Tibial nerve (tissue), 4 donors: ENCODE results near the gene DDIT3. TPM values are rescaled to one million over a fixed set of nuclear protein-coding genes. Genes with fewer than 3 reads are reported as not detected.
"Not testable (repeated sequence)": the region's sequence is repeated elsewhere in the genome, so short reads cannot be mapped to it uniquely, and the experiment has no call there.

Experiments used
- DNase-seq, 2 donors: peaks; one replicate each; pipeline ENCODE4 v3.0.0-alpha.2; 2019; ENCODE audit warnings: low spot score in 2 of 2
- H3K27ac ChIP-seq, 4 donors: fragments of 200-600 bp; sonication (generic) in 3 of 4; one replicate each; pipeline ENCODE4 v1.5.1; 2017 to 2019; ENCODE audit warnings: mild to moderate bottlenecking in 1 of 4
- H3K27me3 ChIP-seq, 2 donors: fragments of 200-600 bp; sonication (generic) in 1 of 2; one replicate each; pipeline versions ENCODE4 v1.5.1 to v1.6.0; 2017 to 2019
- H3K36me3 ChIP-seq, 3 donors: fragments of 200-600 bp; sonication (generic); one replicate each; pipeline ENCODE4 v1.5.1; 2018 to 2019
- H3K4me1 ChIP-seq, 4 donors: fragments of 200-600 bp; sonication (generic) in 3 of 4; one replicate each; pipeline ENCODE4 v1.5.1; 2017 to 2019
- H3K4me3 ChIP-seq, 4 donors: fragments of 200-600 bp; sonication (generic) in 3 of 4; one replicate each; pipeline ENCODE4 v1.5.1; 2017 to 2019; ENCODE audit warnings: mild to moderate bottlenecking in 1 of 4, moderate library complexity in 1 of 4
- H3K9me3 ChIP-seq, 4 donors: fragments of 200-600 bp; sonication (generic) in 3 of 4; one replicate each; pipeline ENCODE4 v1.5.1; 2017 to 2019
- CTCF ChIP-seq, 5 experiments: fragments of 200-600 bp in 3 of 5; fragments of 450-650 bp in 2 of 5; sonication (generic) in 3 of 5; IDR thresholded peaks; one replicate each; pipeline ENCODE4 v1.5.1; 2016 to 2019; ENCODE audit warnings: antibody characterized with exemption in 5 of 5, mild to moderate bottlenecking in 3 of 5, moderate library complexity in 2 of 5
- EP300 ChIP-seq, 2 donors: sonication (generic); formaldehyde crosslinking; IDR thresholded peaks; one replicate each; pipeline ENCODE4 v1.6.1; 2017; ENCODE audit warnings: antibody characterized with exemption in 2 of 2, mild to moderate bottlenecking in 1 of 2
- POLR2A ChIP-seq, 2 donors: fragments of 450-650 bp; IDR thresholded peaks; one replicate each; pipeline ENCODE4 v1.6.1; 2017; ENCODE audit warnings: antibody characterized with exemption in 2 of 2, mild to moderate bottlenecking in 2 of 2, moderate library complexity in 2 of 2
- WGBS, 2 donors: methylation state at CpG; one replicate each; pipeline ENCODE4 v1.1.5; 2018; 5-methylcytosine and 5-hydroxymethylcytosine counted together
- total RNA-seq, 4 donors: library from RNA; depleted of rRNA; stranded (reverse); fragments of >200 nt; gene quantifications; one replicate each; pipeline ENCODE4 v1.1.0, GENCODE V29; 2016

DDIT3 gene
- total RNA-seq, 4 donors from 2014 or later, result 35.2 to 49.2 (median 42.1) TPM

- Histone ChIP-seq H3K4me1 (no peaks in the 10 kb centered on the region), H3K9me3 (no peaks in the 10 kb centered on the region), H3K27me3 (peaks cover 0 to 14% of the 10 kb centered on the region in 2 donors), H3K27ac (no peak overlapping the region), H3K36me3 (peaks cover 0 to 4% (median 0%) of the 10 kb centered on the region in 3 donors), H3K4me3 (no peak overlapping the region)
- no peak for DNase-seq
- WGBS, 2 donors, result 66 to 68% methylated on average over 4 of the region's 4 CpGs
- no peak for TF ChIP-seq POLR2A (IDR thresholded peaks at IDR 0.05)
- no peak for TF ChIP-seq CTCF (IDR thresholded peaks at IDR 0.05)
- no peak for TF ChIP-seq EP300 (IDR thresholded peaks at IDR 0.05)
Observed at GRCh38 chr12:57563358-57563757, 43.0 kb upstream of the DDIT3 start.

- H3K36me3 ChIP-seq, H3K4me1 ChIP-seq, H3K27me3 ChIP-seq, H3K9me3 ChIP-seq, H3K27ac ChIP-seq, DNase-seq, H3K4me3 ChIP-seq: not testable (repeated sequence)
- WGBS, 2 donors, result 55 to 76% methylated on average over 1 of the region's 1 CpG
Observed at GRCh38 chr12:57561117-57561516, 40.8 kb upstream of the DDIT3 start.

GRCh38 chr12:57560516-57560915 lies 40.2 kb upstream of the DDIT3 start:
- H3K4me1 ChIP-seq, result no peaks in the 10 kb centered on the region
- peaks cover 0 to 5% of the 10 kb centered on the region in 2 donors for H3K27me3 ChIP-seq

GRCh38 chr12:57558864-57559263 lies 38.5 kb upstream of the DDIT3 start:
- DNase-seq, result no peak
- Histone ChIP-seq H3K27ac (no peak overlapping the region), H3K4me1 (no peaks in the 10 kb centered on the region), H3K27me3 (no peaks in the 10 kb centered on the region), H3K4me3 (no peak overlapping the region), H3K9me3 (no peaks in the 10 kb centered on the region), H3K36me3 (no peaks in the 10 kb centered on the region)
- 83 to 85% methylated on average over 4 of the region's 4 CpGs for WGBS, 2 donors
- TF ChIP-seq CTCF (IDR thresholded peaks at IDR 0.05), result no peak
- TF ChIP-seq POLR2A (IDR thresholded peaks at IDR 0.05), result no peak

More at GRCh38 chr12:57560516-57560915, 40.2 kb upstream of the DDIT3 start:
- Histone ChIP-seq H3K4me3 (no peak overlapping the region), H3K9me3 (no peaks in the 10 kb centered on the region), H3K36me3 (peaks cover 0 to 4% (median 0%) of the 10 kb centered on the region in 3 donors), H3K27ac (no peak overlapping the region)
- TF ChIP-seq POLR2A (IDR thresholded peaks at IDR 0.05) (no peak), CTCF (IDR thresholded peaks at IDR 0.05) (no peak), EP300 (IDR thresholded peaks at IDR 0.05) (no peak)
- no peak for DNase-seq
- 91 to 93% methylated on average over 2 of the region's 2 CpGs for WGBS, 2 donors

- Histone ChIP-seq H3K4me3 (no peak overlapping the region), H3K27me3 (peaks cover 0 to 12% of the 10 kb centered on the region in 2 donors), H3K27ac (no peak overlapping the region), H3K36me3 (no peaks in the 10 kb centered on the region), H3K9me3 (no peaks in the 10 kb centered on the region), H3K4me1 (peaks cover 0 to 6% (median 6%) of the 10 kb centered on the region in 4 donors)
- WGBS, 2 donors, result 89 to 100% methylated on average over 1 of the region's 1 CpG
- DNase-seq, result no peak
- TF ChIP-seq POLR2A (IDR thresholded peaks at IDR 0.05), result no peak
- no peak for TF ChIP-seq EP300 (IDR thresholded peaks at IDR 0.05)
- no peak for TF ChIP-seq CTCF (IDR thresholded peaks at IDR 0.05)
Observed at GRCh38 chr12:57554897-57555296, 34.6 kb upstream of the DDIT3 start.

GRCh38 chr12:57554453-57554852 lies 34.1 kb upstream of the DDIT3 start:
- no peaks in the 10 kb centered on the region for H3K9me3 ChIP-seq

More at GRCh38 chr12:57554453-57554852, 34.1 kb upstream of the DDIT3 start:
- DNase-seq, result no peak
- Histone ChIP-seq H3K27ac (no peak overlapping the region), H3K4me3 (no peak overlapping the region), H3K4me1 (peaks cover 0 to 10% (median 7%) of the 10 kb centered on the region in 4 donors), H3K36me3 (no peaks in the 10 kb centered on the region), H3K27me3 (peaks cover 2 to 16% of the 10 kb centered on the region in 2 donors)
- TF ChIP-seq CTCF (IDR thresholded peaks at IDR 0.05), result no peak
- TF ChIP-seq EP300 (IDR thresholded peaks at IDR 0.05), result no peak
- WGBS, 2 donors, result 89 to 91% methylated on average over 2 of the region's 2 CpGs
